IPS-18c (cell line): ENCODE measurements around the gene NPEPPS.
"Not testable (repeated sequence)": the region's sequence is repeated elsewhere in the genome, so short reads cannot be mapped to it uniquely, and the experiment has no call there.

Experiments
- H3K4me3 ChIP-seq: 2 replicates; pipeline ENCODE4 v1.7.0; 2013; ENCODE audit warnings: low read depth, mild to moderate bottlenecking, low read length, moderate library complexity; ENCODE audit not compliant: insufficient read depth
- H3K9me3 ChIP-seq: one replicate; pipeline ENCODE4 v1.6.1; 2013; ENCODE audit warnings: mild to moderate bottlenecking, low read length, moderate library complexity; ENCODE audit not compliant: control insufficient read depth, insufficient read depth

Gene NPEPPS, protein sequence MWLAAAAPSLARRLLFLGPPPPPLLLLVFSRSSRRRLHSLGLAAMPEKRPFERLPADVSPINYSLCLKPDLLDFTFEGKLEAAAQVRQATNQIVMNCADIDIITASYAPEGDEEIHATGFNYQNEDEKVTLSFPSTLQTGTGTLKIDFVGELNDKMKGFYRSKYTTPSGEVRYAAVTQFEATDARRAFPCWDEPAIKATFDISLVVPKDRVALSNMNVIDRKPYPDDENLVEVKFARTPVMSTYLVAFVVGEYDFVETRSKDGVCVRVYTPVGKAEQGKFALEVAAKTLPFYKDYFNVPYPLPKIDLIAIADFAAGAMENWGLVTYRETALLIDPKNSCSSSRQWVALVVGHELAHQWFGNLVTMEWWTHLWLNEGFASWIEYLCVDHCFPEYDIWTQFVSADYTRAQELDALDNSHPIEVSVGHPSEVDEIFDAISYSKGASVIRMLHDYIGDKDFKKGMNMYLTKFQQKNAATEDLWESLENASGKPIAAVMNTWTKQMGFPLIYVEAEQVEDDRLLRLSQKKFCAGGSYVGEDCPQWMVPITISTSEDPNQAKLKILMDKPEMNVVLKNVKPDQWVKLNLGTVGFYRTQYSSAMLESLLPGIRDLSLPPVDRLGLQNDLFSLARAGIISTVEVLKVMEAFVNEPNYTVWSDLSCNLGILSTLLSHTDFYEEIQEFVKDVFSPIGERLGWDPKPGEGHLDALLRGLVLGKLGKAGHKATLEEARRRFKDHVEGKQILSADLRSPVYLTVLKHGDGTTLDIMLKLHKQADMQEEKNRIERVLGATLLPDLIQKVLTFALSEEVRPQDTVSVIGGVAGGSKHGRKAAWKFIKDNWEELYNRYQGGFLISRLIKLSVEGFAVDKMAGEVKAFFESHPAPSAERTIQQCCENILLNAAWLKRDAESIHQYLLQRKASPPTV

DNA sequence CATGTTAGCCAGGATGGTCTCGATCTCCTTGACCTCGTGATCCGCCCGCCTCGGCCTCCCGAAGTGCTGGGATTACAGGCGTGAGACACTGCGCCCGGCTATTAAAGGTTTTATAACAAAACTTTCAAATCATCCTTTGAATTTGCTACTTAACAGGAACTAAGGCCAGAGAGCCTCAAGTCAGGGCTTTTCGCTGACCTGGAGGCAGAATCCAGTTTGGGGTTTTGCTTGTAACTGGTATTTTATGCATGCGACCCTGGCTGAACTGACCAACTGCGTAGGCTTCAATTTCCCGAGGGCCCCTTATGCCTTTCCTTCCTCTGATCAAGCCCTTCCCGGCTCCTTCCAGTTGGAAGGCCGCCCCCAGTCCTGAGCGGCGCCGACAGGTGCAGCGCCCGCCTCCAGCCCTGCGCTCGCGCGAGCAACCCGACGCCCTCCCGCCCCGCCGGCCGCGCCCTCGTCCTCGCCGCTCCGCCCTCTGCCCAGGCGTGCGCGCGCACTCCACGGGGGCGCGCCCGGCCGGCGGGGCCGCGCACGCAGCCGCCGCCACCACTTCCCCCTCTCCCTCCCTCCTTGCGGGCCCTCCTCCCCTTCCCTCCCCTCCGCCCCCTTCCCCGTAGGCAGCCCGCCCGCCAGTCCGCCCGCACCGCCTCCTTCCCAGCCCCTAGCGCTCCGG, at the start of gene NPEPPS:
NPEPPS (plus strand) TSS at position 552 of the 676 bp plus-strand sequence. CDS start 193 bp downstream, outside the sequence.
- H3K4me3 ChIP-seq = peak within 1 kb of the TSS; percentile 57

GRCh38 chr17:47491841-47492212, 39.1 kb upstream of the NPEPPS start:
- peak overlapping the region; percentile 58 for H3K4me3 ChIP-seq
- not testable (repeated sequence) for H3K9me3 ChIP-seq

More for the DNA sequence above, at the start of gene NPEPPS:
- H3K9me3 ChIP-seq = not testable (repeated sequence)

DNA sequence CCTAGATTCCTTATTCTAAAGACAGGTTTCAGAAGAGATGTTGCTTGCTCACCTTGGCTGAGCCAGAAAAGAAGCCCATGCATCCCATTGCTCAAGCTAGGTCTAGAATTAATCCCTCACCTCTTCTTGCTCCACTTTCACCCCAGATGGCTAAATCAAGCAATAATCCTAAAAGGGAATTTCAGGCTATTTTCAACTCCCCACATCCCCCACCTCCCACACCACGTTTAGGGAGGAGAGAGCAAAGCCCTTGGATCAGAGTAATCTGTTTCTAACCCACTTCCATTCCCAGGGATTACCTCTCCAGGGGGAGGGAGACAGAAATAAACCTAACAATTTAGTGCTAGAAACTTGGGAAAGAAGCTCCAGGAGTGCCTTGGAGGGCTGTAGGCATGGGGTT, 31.8 kb upstream of the NPEPPS start:
- H3K9me3 ChIP-seq, H3K4me3 ChIP-seq: not testable (repeated sequence)

DNA sequence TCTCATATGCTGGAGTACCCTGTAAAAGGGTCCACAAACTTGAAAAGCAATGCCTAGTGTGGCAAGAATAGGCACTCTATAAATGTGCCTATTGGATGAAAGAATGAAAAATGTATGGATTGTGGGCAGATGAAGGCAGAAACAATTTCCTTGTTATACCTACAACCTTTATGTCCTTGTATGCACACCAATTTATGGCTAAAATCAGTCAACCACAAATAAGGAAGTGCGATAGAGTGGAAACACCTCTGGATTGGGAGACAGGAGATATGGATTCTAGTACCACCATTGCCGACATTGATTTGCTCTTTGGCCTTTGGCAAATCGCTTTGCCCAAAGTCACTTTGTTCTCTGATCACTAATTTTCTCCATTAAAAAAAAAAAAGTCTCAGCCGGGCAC, 31.4 kb upstream of the NPEPPS start:
- not testable (repeated sequence) for H3K4me3 ChIP-seq, H3K9me3 ChIP-seq

GRCh38 chr17:47500620-47501019, 30.3 kb upstream of the NPEPPS start:
- H3K9me3 ChIP-seq, H3K4me3 ChIP-seq: not testable (repeated sequence)

GRCh38 chr17:47502122-47502731, 28.7 kb upstream of the NPEPPS start:
- not testable (repeated sequence) for H3K4me3 ChIP-seq, H3K9me3 ChIP-seq

DNA sequence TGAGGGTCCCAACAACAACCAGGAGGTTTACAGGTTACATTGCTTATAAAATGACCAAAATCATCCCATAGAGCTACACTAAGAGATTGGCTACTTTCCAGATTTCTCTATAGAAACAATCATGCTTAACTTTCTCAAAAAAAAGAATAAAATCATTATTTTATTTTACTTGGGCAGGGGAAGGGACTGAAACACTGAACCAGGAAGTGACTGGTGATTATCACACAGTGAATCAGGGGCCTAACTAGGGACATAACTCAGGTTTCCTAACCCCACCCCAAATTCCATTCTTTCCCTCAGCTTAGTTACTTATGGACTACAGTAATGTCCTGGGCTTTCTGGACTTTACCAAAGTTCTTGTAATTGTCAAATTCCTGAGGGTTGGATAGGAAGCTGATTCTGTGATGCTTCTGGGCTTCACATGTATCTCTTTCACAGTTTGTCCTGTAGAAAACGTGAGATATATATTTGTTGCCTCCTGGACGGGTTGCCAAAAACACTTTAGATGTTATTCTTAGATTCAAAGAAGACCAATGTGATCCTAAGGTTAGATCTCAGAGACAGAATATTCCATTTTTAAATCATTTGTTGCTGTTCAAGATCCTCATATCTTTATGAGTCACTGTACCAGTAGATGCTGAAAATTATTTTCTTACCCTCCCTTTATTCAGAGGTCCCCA, 28.0 kb upstream of the NPEPPS start:
- H3K4me3 ChIP-seq, H3K9me3 ChIP-seq: not testable (repeated sequence)

DNA sequence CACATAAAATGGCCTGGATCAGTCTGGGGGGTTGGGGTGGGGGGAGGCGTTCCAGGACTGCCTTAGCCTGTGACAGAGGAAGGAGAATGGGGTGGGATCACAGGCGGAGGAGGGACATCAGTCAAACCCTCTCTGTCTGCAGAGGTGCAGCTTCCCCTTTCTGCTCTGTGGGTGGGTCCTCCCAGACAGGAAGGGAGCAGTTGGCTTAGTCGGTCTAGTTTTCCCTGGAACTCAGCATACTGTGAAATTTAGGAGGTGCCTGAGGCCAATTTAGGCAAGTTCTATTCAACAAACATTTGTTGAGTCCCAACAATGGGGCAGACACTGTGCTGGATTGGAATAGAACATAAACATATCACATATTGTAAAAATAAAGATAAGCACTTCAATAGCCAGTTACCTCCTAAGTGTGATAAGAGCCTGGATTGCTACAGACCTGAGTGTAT, 19.2 kb upstream of the NPEPPS start:
- not testable (repeated sequence) for H3K9me3 ChIP-seq, H3K4me3 ChIP-seq

- not testable (repeated sequence) for H3K4me3 ChIP-seq
These were observed 17.6 kb upstream of the NPEPPS start for GRCh38 chr17:47513301-47513700.

GRCh38 chr17:47518880-47519279, 12.0 kb upstream of the NPEPPS start:
- not testable (repeated sequence) for H3K4me3 ChIP-seq, H3K9me3 ChIP-seq

More at GRCh38 chr17:47513301-47513700, 17.6 kb upstream of the NPEPPS start:
- H3K9me3 ChIP-seq = not testable (repeated sequence)

DNA sequence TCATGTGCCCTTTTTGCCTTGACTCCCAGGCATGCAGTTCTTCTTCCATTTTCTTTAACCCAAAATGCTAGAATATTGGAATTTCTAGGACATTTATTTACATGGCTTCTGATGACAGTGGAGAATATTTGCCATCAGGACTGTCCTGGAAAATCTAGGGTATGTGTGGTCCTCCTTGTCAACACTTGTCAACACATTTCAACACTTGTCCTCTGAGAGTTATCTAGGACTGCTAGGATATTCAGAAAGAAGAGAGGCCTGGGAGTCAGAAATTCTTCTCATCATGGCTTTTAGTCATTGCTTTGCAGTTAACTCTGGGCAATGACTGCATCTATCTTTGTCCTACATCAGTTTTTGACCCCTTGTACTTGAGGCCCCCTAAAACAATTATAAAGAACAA, 11.5 kb upstream of the NPEPPS start:
- H3K4me3 ChIP-seq, H3K9me3 ChIP-seq: not testable (repeated sequence)

DNA sequence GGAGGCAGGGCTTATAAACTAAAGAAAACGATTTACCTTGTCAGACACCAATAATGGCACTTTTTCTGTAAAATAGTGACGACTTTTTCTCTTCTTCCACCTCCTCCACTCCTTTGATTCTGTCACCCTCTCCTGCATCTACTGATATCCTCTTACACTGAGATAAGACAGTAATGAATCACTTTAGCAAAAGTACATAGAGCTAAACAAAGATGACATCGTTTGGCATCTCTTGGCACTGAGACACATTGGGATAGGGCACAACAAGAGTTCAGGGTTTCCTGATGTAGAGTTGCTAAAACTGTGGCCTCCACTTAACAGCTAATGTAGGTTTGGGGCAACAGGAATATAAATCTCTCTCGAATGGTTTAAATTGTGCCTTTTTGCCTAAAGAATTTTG, 10.6 kb upstream of the NPEPPS start:
- H3K4me3 ChIP-seq, H3K9me3 ChIP-seq: not testable (repeated sequence)

- not testable (repeated sequence) for H3K4me3 ChIP-seq
These were observed 9.5 kb upstream of the NPEPPS start for GRCh38 chr17:47521434-47521833.

DNA sequence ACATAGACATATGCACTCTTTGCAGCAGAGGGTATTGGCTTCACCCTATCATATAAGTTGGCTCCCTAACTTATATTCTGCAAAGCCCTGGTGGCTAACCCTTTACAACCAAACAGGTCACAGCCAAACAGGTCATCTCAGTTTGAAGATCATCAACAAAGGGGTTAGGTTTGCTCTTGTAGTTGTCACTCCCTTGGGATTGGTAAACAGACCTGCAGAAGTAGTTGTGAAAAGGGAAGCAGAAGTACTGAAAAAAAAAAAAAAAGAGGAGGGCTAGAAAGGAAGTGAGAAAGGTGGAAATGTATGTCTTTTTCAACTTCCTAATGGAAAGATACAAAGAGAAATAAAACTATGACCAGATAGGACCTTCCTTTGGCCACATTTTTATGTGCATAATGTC, 8.6 kb upstream of the NPEPPS start:
- not testable (repeated sequence) for H3K4me3 ChIP-seq, H3K9me3 ChIP-seq

More at GRCh38 chr17:47521434-47521833, 9.5 kb upstream of the NPEPPS start:
- H3K9me3 ChIP-seq = not testable (repeated sequence)

- H3K9me3 ChIP-seq = not testable (repeated sequence)
- peak overlapping the region; percentile 57; the same call in 1 of the 2 replicates for H3K4me3 ChIP-seq
These were observed 419 bp downstream of the NPEPPS start for GRCh38 chr17:47531233-47531820.

DNA sequence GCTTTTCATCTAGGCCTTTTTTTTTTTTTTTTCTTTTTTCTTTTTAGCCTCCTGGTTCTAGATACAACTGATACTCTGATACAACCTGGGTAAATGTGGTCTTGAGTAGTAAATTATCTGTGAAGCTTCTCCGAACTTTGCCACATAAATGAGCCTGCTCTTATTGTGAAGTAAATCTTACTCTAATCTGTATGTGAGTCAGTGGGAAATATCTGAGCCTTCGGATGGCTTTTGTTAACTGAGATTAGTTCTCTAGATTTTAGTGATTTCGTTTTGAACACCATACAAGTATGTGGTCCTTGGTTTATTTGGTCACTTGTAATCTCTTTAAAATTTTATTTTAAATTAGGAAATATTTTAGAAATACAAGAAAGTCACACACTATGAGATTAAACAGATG, 8.2 kb downstream of the NPEPPS start:
- not testable (repeated sequence) for H3K9me3 ChIP-seq, H3K4me3 ChIP-seq
